Osteocyte (in vitro differentiated cells): Measurements from ENCODE around the gene FBXW5. TPM values are rescaled to one million over a fixed set of nuclear protein-coding genes. Genes with fewer than 3 reads are reported as not detected.

Experiments
- DNase-seq: peaks from one replicate; pipeline ENCODE4 v3.0.0; 2021; ENCODE audit warnings: mixed read lengths; ENCODE audit not compliant: unreplicated experiment; ENCODE audit errors: extremely low spot score
- H3K27ac Mint-ChIP-seq: one replicate; pipeline ENCODE4 v1.8.0; 2021; ENCODE audit warnings: mild to moderate bottlenecking, mixed read lengths; ENCODE audit not compliant: unreplicated experiment
- H3K27me3 Mint-ChIP-seq: one replicate; pipeline ENCODE4 v1.8.0; 2021; ENCODE audit warnings: mixed read lengths; ENCODE audit not compliant: unreplicated experiment
- H3K36me3 Mint-ChIP-seq: one replicate; pipeline ENCODE4 v1.8.0; 2021; ENCODE audit warnings: mixed read lengths; ENCODE audit not compliant: unreplicated experiment
- H3K4me1 Mint-ChIP-seq: one replicate; pipeline ENCODE4 v1.8.0; 2021; ENCODE audit warnings: mixed read lengths; ENCODE audit not compliant: unreplicated experiment
- H3K4me3 Mint-ChIP-seq: one replicate; pipeline ENCODE4 v1.8.0; 2021; ENCODE audit warnings: mild to moderate bottlenecking, moderate library complexity, mixed read lengths; ENCODE audit not compliant: unreplicated experiment
- H3K9me3 Mint-ChIP-seq: one replicate; pipeline ENCODE4 v1.8.0; 2021; ENCODE audit warnings: mixed read lengths; ENCODE audit not compliant: unreplicated experiment
- total RNA-seq: library from RNA; stranded (reverse); gene quantifications from 2 replicates; pipeline ENCODE4 v1.2.1, GENCODE V29; 2021
- TF ChIP-seq, protein P1 (sequence below): fragments of 200-600 bp; sonication (generic); IDR thresholded peaks from 2 replicates; pipeline ENCODE4 v1.5.0; 2021; ENCODE audit warnings: antibody characterized with exemption, mild to moderate bottlenecking, moderate library complexity

The FBXW5 gene
- total RNA-seq, 1 donor from 2014 or later: 84.4 TPM

GRCh38 chr9:136926749-136927148, 17.8 kb downstream of the FBXW5 start:
- Mint-ChIP-seq H3K4me1 (no peaks in the 10 kb centered on the region), H3K4me3 (no peak overlapping the region), H3K36me3 (peaks cover 5% of the 10 kb centered on the region), H3K27ac (no peak overlapping the region), H3K27me3 (no peaks in the 10 kb centered on the region), H3K9me3 (peaks cover 1% of the 10 kb centered on the region)
- TF ChIP-seq, protein P1, sequence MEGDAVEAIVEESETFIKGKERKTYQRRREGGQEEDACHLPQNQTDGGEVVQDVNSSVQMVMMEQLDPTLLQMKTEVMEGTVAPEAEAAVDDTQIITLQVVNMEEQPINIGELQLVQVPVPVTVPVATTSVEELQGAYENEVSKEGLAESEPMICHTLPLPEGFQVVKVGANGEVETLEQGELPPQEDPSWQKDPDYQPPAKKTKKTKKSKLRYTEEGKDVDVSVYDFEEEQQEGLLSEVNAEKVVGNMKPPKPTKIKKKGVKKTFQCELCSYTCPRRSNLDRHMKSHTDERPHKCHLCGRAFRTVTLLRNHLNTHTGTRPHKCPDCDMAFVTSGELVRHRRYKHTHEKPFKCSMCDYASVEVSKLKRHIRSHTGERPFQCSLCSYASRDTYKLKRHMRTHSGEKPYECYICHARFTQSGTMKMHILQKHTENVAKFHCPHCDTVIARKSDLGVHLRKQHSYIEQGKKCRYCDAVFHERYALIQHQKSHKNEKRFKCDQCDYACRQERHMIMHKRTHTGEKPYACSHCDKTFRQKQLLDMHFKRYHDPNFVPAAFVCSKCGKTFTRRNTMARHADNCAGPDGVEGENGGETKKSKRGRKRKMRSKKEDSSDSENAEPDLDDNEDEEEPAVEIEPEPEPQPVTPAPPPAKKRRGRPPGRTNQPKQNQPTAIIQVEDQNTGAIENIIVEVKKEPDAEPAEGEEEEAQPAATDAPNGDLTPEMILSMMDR: no peak
- DNase-seq: no peak

DNA sequence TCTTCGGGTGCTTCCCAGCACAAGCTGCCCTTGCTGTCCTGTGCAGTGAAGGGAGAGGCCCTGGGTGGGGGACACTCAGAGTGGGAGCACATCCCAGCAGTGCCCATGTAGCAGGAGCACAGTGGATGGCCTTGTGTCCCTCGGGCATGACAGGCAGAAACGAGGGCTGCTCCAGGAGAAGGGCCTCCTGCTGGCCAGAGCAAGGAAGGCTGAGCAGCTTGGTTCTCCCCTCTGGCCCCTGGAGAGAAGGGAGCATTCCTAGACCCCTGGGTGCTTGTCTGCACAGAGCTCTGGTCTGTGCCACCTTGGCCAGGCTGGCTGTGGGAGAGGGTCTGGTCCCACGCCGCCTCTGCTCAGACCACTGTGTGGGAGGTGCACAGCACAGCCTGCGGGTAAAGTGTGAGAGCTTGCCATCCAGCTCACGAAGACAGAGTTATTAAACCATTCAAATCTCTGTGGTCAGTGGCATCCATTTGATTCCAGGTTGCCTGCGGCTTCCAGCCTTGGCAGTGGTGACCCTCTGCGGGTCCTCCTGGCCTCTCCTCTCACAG, 18.3 kb downstream of the FBXW5 start:
- H3K9me3 Mint-ChIP-seq: no peaks in the 10 kb centered on the region
- no peaks in the 10 kb centered on the region for H3K4me1 Mint-ChIP-seq
- H3K4me3 Mint-ChIP-seq: no peak overlapping the region
- no peaks in the 10 kb centered on the region for H3K27me3 Mint-ChIP-seq
- no peak overlapping the region for H3K27ac Mint-ChIP-seq
- no peak for DNase-seq
- TF ChIP-seq, protein P1: no peak
- peaks cover 4% of the 10 kb centered on the region for H3K36me3 Mint-ChIP-seq

DNA sequence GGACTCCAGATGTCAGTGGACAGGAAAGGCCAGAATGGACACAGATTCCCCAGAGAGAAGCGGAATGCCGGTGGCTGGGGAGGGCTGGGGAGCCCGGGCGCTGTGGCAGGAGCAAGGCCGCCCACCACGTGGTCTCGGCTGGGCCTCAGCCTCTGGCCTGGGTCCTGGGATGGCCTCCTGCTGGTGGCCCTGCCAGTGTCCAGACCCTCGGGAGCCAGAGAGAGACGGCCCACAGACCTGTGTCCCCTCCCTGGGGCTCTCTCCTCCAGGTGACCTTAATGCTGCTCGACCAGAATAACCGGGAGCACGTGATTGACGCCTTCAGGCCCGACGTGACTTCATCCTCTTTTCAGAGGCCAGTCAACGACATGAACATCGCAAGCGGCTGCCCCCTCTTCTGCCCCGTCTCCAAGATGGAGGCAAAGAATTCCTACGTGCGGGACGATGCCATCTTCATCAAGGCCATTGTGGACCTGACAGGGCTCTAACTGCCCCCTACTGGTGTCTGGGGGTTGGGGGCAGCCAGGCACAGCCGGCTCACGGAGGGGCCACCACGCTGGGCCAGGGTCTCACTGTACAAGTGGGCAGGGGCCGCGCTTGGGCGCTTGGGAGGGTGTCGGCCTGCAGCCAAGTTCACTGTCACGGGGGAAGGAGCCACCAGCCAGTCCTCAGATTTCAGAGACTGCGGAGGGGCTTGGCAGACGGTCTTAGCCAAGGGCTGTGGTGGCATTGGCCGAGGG, 19.0 kb downstream of the FBXW5 start:
- no peaks in the 10 kb centered on the region for H3K27me3 Mint-ChIP-seq
- H3K27ac Mint-ChIP-seq: no peak overlapping the region
- H3K4me3 Mint-ChIP-seq: no peak overlapping the region
- H3K36me3 Mint-ChIP-seq: peaks cover 7% of the 10 kb centered on the region
- TF ChIP-seq, protein P1: no peak
- H3K9me3 Mint-ChIP-seq: no peaks in the 10 kb centered on the region
- no peaks in the 10 kb centered on the region for H3K4me1 Mint-ChIP-seq
- no peak for DNase-seq

- TF ChIP-seq, protein P1: no peak
- Mint-ChIP-seq H3K36me3 (peaks cover 13% of the 10 kb centered on the region), H3K27ac (no peak overlapping the region), H3K4me1 (no peaks in the 10 kb centered on the region), H3K4me3 (no peak overlapping the region), H3K9me3 (no peaks in the 10 kb centered on the region), H3K27me3 (no peaks in the 10 kb centered on the region)
- DNase-seq: no peak
These were observed 20.7 kb downstream of the FBXW5 start for GRCh38 chr9:136923881-136924280.

DNA sequence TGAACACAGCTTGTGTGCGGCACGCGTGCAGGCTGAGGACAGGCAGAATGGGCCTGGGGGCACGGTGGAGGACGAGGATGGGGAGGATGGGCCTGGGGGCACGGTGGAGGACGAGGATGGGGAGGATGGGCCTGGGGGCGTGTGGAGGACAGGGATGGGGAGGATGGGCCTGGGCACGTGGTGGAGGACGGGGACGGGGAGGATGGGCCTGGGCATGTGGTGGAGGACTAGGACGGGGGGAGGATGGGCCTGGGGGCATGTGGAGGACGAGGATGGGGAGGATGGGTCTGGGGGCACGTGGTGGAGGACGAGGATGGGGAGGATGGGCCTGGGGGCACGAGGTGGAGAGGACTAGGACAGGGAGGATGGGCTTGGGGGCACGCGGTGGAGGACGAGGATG, 22.0 kb downstream of the FBXW5 start:
- H3K36me3 Mint-ChIP-seq: peaks cover 13% of the 10 kb centered on the region
- no peaks in the 10 kb centered on the region for H3K9me3 Mint-ChIP-seq
- H3K4me1 Mint-ChIP-seq: no peaks in the 10 kb centered on the region
- H3K27me3 Mint-ChIP-seq: no peaks in the 10 kb centered on the region
- no peak for DNase-seq
- H3K27ac Mint-ChIP-seq: no peak overlapping the region
- TF ChIP-seq, protein P1: no peak
- H3K4me3 Mint-ChIP-seq: no peak overlapping the region
